Endothelial cell of umbilical vein (primary cell): ENCODE data around the gene TAS2R42.

Source experiments
- CTCF ChIP-seq, 2 donors: IDR thresholded peaks; 1 replicate in 1 of 2; 2 replicates in 1 of 2; pipeline ENCODE4 v1.5.1; 2011; ENCODE audit warnings: low read length in 2 of 2, mild to moderate bottlenecking in 2 of 2, moderate library complexity in 2 of 2, control low read depth in 1 of 2, inconsistent platforms in 1 of 2, low read depth in 1 of 2; ENCODE audit not compliant: insufficient read depth in 1 of 2; ENCODE audit errors: extremely low read depth in 1 of 2
- EZH2 ChIP-seq: IDR thresholded peaks from 2 replicates; pipeline ENCODE4 v1.6.1; 2012; ENCODE audit warnings: borderline replicate concordance, low read depth, mild to moderate bottlenecking, moderate library complexity, low read length, inconsistent platforms; ENCODE audit not compliant: severe bottlenecking
- FOS ChIP-seq: IDR thresholded peaks from 2 replicates; pipeline ENCODE4 v1.6.1; 2011; ENCODE audit warnings: mild to moderate bottlenecking, low read length, moderate library complexity, borderline replicate concordance; ENCODE audit not compliant: insufficient read depth
- MAX ChIP-seq: IDR thresholded peaks from 2 replicates; pipeline ENCODE4 v1.6.1; 2011; ENCODE audit not compliant: insufficient read depth, insufficient read length
- MYC ChIP-seq: IDR thresholded peaks from one replicate; pipeline ENCODE4 v1.6.1; 2011; ENCODE audit warnings: mild to moderate bottlenecking, low read depth, low read length
- POLR2A ChIP-seq: IDR thresholded peaks from 2 replicates; pipeline ENCODE4 v1.6.1; 2012; ENCODE audit warnings: low read depth, mild to moderate bottlenecking, control low read depth, low read length
- POLR2AphosphoS5 ChIP-seq: IDR thresholded peaks from 2 replicates; pipeline ENCODE4 v1.6.1; 2012; ENCODE audit warnings: low read depth, mild to moderate bottlenecking, control low read depth, low read length, moderate library complexity; ENCODE audit not compliant: insufficient read depth

- TF ChIP-seq FOS (no peak), CTCF (IDR thresholded peaks at IDR 0.05; ENCODE audit: extremely low read depth in 1 of 2, insufficient read depth in 1 of 2, low read depth in 1 of 2, low read length in 2 of 2) (no peak), POLR2AphosphoS5 (no peak), EZH2 (no peak), POLR2A (no peak), MAX (no peak), MYC (no peak)
Observed at GRCh38 chr12:11154400-11154925, 32.3 kb downstream of the TAS2R42 start.
